ENCODE results near the gene CFAP210.
"Not testable (repeated sequence)": the region's sequence is repeated elsewhere in the genome, so short reads cannot be mapped to it uniquely, and the experiment has no call there.

Gene CFAP210

DNA sequence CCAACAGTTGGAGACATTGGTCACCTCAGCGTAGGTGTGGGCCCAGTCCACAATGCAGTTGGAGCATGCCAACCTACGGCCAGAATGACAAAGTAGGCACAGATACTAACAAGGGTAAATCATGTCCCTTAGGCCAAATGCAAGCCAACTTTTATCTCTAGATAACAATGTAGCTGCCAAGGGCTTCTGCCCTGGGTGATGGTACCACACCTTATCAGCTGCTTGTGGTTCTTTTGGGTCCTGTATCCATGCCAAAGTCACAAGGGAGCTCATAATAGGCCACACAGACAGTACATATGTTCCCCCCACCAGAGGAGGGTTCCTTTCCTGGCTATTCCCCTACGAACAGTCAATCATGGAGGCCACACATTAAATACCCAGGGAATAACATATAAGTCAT lies 19.1 kb upstream of the CFAP210 start:
- DNase-seq (ENCODE audit: low read depth, low spot score), result no peak

DNA sequence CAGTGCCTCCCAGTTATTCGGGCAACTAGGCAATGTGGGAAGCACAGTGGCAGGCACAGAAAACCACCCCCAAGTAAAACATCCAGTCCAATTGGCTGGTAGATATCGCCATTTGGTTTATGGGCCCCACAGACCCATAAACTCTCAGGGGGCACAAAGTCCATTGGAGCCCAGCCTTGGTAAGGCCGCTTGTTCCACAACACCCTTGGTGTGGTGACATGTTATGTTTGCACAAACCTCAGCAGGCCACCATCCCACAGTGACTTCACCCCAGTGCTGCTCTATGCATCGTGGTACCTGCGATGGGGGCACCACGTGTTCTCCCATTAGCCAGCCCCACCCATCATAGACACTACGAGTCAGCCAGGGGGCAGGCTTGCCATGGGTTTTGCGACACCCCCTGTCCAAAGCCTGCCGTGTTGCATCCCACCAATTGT lies 18.6 kb upstream of the CFAP210 start:
- no peak for DNase-seq (ENCODE audit: low read depth, low spot score)

GRCh38 chr2:169711751-169712509 lies 17.7 kb upstream of the CFAP210 start:
- DNase-seq (ENCODE audit: low read depth, low spot score), result no peak

DNA sequence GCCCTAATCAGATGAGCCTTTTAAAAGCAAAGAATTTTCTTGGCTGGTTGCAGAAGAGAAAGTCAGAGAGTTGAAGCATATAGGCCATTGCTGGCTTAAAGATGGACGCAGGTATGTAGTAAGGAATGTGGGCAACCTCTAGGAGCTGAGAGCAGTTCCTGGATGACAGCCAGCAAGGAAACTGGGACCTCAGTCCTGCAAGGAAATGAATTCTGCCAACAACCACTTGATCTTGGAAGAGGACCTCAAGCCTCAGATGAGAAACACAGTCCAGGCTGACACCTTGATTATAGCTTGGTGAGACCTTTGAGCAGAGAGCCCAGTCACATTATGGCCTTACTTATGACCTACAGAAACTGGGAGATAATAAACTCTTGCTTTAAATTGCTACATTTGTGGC lies 15.8 kb upstream of the CFAP210 start:
- DNase-seq (ENCODE audit: low read depth, low spot score), result no peak

- DNase-seq (ENCODE audit: low read depth, low spot score), result no peak
These were observed 15.1 kb upstream of the CFAP210 start for GRCh38 chr2:169709331-169709730.

DNA sequence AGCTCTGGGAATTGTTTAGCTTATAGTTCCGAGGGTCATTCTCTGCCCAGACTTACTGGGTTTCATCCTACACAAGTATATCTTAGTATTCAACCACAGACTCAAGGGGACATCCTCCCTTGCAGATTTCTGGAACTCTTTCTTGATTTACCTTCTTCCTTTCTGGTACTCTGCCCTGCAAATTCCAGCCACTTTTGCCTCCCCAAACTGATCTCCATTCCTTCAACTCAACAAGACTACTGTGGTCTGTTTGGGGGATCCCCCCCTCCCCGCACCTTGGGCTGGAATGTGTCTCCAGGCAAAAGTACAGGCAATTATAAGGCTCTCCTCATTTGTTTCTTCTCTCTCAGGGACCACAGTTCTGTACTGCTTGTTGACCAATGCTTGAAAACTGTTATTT lies 13.4 kb upstream of the CFAP210 start:
- no peak for DNase-seq (ENCODE audit: low read depth, low spot score)

- DNase-seq (ENCODE audit: low read depth, low spot score), result no peak
These were observed 11.7 kb upstream of the CFAP210 start for GRCh38 chr2:169705927-169706326.

GRCh38 chr2:169704160-169704708 lies 10.0 kb upstream of the CFAP210 start:
- no peak for DNase-seq (ENCODE audit: low read depth, low spot score)

GRCh38 chr2:169702996-169703395 lies 8.8 kb upstream of the CFAP210 start:
- no peak for DNase-seq (ENCODE audit: low read depth, low spot score)

DNA sequence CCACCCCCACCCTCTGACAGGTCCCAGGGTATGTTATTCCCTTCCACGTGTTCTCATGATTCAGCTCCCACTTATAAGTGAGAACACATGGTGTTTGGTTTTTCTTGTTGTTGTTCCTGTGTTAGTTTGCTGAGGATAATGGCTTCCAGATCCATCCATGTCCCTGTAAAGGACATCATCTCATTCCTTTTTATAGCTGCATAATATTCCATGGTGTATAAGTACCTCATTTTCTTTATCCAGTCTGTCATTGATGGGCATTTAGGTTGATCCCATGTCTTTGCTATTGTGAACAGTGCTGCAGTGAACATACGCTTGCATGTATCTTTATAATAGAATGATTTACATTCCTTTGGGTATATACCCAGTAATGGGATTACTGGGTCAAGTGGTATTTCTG lies 5.0 kb upstream of the CFAP210 start:
- not testable (repeated sequence) for DNase-seq (ENCODE audit: low read depth, low spot score)

DNA sequence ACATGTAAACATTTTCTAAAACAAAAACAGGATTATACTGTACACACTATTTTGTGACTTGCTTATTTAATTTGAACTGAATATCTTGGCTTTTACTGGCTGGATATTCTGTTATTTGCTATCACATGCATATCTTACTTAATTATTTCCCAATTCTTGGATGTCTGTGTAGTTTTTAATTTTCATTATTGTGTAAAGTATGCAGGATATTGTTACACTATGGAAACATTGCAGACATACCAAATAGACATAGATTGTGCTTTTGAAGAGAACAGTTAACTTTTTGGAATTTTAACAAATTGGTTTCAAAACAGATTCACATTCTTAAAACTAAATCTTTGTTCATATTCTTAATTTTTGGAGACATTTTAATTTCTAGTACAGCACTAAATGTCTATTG lies 2.2 kb upstream of the CFAP210 start:
- no peak for DNase-seq (ENCODE audit: low read depth, low spot score)

DNA sequence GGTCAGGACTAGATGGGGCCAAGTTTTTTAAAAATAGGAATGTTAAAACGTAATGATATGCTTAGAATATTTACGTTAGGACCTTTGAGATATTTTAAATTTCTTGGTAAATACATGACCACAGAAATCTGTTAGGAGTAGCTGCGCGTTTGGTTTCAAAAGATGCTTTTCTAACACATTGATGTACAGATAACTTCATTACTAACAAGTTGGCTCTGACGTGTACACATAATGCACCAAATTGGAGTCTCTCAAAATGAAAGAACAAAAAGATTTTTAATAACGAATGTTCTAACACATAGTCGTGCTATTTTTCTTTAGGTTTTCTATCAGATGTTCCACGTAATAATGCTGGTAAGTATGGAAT lies 672 bp upstream of the CFAP210 start:
- DNase-seq (ENCODE audit: low read depth, low spot score), result no peak

GRCh38 chr2:169693360-169693759 lies 845 bp downstream of the CFAP210 start:
- no peak for DNase-seq (ENCODE audit: low read depth, low spot score)

GRCh38 chr2:169692718-169693117 lies 1.5 kb downstream of the CFAP210 start:
- no peak for DNase-seq (ENCODE audit: low read depth, low spot score)

DNA sequence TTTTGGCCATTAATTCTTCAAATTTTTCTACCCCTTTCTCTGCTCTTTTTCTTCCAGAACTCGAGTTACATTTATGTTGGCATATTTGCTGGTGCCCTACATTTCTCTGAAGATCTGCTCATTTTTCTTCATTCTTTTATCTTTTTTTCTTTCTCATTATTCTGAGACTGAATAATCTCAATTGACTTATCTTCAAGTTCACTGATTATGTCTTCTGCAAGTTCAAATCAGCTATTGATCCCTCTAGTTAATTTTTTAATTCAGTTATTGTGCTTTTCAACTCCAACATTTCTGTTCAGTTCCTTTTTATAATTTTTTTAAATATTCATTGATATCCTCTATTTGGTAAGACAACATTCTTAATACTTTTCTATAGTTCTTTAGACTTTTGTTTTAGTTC lies 3.2 kb downstream of the CFAP210 start:
- no peak for DNase-seq (ENCODE audit: low read depth, low spot score)

GRCh38 chr2:169687943-169688342 lies 6.3 kb downstream of the CFAP210 start:
- DNase-seq (ENCODE audit: low read depth, low spot score), result not testable (repeated sequence)

GRCh38 chr2:169686825-169687224 lies 7.4 kb downstream of the CFAP210 start:
- not testable (repeated sequence) for DNase-seq (ENCODE audit: low read depth, low spot score)

DNA sequence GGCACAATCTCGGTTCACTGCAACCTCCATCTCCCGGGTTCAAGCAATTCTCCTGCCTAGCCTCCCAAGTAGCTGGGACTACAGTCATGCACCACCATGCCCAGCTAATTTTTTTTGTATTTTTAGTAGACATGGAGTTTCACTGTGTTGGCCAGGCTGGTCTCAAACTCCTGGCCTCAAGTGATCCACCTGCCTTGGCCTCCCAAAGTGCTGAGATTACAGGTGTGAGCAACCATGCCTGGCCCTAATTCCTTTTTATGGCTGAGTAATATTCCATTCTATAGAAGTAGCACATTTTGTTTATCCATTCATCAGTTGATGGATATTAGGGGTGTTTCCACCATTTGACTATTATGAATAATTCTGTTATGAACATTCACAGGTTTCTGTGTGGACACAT lies 9.5 kb downstream of the CFAP210 start:
- DNase-seq (ENCODE audit: low read depth, low spot score), result not testable (repeated sequence)

DNA sequence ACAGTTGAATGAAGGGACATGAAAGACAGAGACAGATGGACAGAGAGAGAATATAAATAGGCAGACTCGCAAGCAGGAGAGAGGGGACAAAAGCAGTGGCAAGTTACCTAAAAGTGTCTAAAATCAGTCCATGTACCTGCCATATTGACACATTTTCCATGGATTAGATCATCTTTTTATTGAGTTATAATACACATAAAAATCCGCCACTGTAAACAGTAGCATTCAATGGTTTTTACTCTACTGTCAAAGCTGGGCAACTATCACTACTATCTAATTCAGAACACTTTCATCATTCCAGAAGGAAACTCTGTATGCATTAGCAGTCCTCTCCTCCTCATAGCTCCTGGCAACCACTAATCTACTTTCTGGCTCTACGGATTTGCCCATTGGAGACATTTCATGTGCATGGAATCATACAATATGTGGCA lies 10.1 kb downstream of the CFAP210 start:
- DNase-seq (ENCODE audit: low read depth, low spot score), result no peak

GRCh38 chr2:169683425-169684134 lies 10.6 kb downstream of the CFAP210 start:
- no peak for DNase-seq (ENCODE audit: low read depth, low spot score)

GRCh38 chr2:169683054-169683424 lies 11.2 kb downstream of the CFAP210 start:
- DNase-seq (ENCODE audit: low read depth, low spot score), result no peak

DNA sequence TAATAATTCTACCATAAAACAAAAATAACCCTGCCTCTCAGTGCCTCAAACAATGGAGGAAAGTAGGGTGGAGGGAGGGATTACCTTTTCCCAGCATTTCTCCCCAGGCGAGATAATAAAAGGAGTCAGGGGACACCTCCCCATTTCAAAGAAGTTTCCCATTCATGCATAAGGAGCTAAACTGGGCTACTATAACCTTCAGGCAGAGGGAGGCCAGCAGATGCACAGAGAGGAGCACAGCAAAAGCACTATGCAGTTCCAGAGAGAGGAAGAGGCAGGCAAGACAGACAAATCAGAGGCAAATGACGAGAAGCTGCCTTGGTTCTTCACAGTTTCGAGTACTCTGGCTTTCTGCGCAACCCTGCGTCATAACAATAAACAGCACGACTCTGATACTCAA lies 17.4 kb downstream of the CFAP210 start:
- DNase-seq (ENCODE audit: low read depth, low spot score), result no peak

DNA sequence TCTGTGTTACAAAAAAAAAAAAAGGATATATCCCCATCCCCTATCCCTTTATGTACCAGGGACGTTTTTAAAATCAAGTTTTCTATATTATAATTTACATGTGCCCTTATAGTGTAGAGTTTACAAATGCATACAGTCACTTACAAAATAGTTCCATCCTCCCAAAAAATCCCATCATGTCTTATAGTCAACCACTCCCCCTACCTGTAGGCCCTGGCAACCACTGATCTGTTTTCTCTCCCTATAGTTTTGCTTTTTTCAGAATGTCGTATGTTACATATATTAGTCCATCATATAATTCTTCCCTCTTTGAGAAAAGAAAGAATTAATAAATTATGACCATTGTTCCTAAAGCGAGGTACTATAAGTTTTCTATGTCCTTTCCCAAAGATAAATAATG lies 17.8 kb downstream of the CFAP210 start:
- DNase-seq (ENCODE audit: low read depth, low spot score), result no peak

Data from brain pericyte (primary cell).